GM19193 (cell line): Measurements from ENCODE around the gene PTPRF.

ENCODE experiments used
- POLR2A ChIP-seq: IDR thresholded peaks from 4 replicates; pipeline ENCODE4 v1.6.1; 2011; ENCODE audit not compliant: insufficient read depth, insufficient read length; ENCODE audit errors: extremely low read depth

PTPRF gene

DNA sequence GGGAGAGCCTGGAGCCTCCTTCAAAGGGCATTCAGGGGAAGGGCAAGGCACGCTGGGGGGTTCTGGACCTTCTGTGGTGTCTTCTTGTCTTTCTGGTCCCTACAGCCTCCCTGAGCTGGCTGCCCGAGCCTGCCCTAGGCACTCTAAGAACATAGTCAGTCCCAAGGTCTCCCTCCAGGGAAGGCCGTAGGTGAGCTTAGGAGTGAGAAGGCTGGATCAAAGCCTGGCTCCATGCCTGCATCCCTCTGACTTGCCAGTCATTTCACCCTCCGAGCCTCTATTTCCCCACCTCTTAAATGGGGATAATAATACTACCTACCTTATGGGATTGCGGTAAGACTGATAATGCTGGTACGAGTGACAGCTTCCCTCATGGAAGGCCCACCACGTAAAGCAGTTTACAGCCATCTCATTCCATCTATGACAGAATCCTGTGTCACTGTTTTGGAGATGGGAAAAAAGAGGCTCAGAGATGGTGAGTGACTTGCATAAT lies 20.8 kb downstream of the PTPRF start:
- TF ChIP-seq POLR2A, result no peak

DNA sequence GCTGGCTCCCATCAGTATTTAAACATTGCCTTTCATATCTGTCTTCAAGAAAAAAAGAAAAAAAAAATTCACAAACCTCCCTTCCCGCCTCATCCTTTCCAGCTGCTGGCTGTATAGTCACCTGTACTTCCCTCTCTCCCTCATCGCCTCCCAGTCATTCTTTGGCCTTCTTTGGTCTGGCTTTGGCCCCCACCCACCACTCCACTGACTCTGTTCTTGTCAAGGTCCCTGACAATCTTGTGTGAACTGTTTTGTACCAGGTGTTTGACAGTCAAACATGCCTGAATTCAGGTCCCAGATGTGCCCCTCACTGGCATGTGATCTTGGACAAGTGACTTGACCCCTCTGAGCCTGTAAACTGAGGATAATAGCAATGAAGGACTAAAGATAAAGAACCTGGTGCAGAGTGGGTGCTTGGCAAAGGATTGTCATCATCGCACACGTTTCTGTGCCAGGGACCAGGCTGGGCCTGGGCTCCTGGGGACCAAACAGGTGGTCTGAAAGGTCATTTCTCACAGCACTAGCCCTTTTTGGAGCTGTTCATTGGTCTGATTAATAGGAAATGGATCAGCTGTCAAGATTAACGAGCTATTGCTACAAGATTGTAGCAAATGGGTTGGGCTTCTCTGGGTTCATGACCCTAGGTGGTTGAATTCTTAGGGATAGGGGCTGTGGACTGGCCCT lies 21.5 kb downstream of the PTPRF start:
- TF ChIP-seq POLR2A, result no peak

DNA sequence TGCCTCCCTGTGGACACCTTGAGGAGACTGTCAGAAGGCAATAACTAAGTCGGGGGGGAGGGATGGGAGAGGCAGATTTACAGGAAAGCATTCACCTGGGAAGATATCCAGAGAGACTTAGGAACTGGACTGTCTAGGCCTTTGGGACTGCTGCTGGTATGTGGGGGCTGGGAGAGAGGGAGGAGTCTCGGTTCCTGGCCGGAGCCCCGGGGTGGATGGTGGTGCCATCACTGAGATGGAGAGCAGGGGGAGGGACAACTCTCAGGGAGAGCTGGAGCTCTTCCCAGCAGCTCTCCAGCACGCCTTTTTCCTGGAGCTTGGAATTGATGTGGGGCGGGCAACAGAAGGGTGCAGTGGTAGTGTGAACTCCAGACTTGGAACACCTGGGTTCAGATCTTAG lies 22.1 kb downstream of the PTPRF start:
- no peak for TF ChIP-seq POLR2A

DNA sequence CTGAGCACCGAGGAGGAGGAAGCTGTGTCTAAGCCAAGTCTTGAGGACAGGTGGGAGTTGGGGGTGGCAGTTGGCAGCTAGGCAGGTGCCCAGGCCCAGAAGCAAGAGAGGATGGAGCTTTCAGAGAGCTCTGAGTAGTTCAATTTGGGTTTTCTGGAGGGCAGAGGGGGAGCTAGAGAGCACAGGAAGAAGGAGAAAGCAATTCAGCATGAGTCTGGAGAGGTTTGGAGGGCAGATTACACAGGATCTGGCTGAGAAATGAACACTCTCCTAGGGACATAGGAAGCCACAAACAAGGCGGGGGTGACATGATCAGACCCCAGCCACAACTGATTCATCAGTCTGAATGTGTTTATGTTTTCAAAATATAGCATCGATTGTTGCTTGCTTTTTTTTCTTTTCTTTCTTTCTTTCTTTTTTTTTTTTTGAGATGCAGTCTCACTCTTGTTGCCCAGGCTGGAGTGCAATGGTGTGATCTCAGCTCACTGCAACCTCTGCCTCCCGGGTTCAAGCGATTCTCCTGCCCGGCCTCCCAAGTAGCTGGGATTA lies 23.8 kb downstream of the PTPRF start:
- TF ChIP-seq POLR2A, result no peak

DNA sequence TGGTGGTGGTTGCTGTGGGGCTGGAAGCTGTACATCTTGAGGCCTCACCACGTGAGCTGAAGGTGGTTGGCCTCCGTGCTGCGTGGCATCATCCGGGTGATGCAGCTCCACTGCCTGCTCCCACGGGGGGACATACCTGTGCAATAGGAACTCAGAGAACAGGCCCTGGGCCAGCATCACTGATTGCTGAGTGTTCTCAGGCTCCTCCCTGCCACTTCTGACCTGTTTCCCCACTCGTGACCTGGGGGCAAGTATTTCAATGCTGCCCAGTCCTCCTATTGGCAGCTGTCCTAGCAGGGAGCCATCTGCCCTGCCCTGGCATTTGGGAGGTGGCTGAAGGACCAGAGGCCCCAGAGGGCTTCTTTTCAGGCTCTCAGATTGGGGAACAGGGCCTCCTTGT lies 26.1 kb downstream of the PTPRF start:
- TF ChIP-seq POLR2A, result no peak

DNA sequence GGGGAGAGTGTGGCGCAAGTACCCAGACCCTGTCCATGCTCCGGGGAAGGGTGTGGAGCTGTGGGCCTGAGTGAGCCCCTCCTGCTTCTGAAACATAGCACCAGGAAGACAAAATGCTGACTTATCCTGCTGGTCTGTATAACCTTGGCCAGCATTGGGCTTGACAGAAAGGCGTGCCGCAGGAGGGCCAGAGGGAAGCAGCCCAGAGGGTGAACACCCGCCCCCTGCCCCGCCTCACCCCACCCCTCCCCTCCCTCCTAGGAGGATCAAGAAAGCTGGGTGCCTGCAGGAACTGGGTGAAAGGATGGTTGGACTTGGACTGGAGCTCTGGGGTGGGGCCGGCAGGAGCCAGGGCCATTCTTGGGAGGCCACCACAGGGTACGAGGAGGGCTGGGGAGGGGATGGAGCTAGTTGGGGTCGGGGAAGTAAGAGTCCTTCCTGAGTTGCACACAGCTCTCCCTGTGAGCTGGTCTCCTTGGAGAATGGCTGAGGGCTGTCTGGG lies 27.1 kb downstream of the PTPRF start:
- no peak for TF ChIP-seq POLR2A

DNA sequence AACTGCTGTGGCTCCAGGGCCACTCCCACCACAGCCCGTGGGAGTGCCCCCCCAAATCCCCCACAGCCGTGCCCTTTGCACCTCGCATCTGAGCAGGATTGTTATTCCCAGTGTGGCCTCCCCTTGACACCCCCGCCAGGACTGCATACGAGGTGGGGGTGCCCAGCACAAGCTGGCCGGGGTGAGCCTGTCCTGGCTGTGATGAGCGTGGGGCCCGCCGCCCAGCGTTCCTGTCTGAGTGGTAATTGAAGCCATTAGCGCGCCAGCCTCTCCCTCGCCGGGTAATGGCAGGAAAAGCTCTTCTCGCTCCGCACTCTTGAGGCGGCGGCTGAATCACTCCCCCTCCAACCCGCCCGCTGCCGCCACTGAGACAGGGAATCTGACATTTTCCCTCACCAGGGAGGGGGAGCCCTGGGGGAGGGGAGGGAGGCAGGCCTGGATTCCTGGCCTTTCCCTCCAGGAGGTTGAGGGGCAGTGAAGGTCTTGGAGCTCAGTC lies 27.7 kb downstream of the PTPRF start:
- no peak for TF ChIP-seq POLR2A

DNA sequence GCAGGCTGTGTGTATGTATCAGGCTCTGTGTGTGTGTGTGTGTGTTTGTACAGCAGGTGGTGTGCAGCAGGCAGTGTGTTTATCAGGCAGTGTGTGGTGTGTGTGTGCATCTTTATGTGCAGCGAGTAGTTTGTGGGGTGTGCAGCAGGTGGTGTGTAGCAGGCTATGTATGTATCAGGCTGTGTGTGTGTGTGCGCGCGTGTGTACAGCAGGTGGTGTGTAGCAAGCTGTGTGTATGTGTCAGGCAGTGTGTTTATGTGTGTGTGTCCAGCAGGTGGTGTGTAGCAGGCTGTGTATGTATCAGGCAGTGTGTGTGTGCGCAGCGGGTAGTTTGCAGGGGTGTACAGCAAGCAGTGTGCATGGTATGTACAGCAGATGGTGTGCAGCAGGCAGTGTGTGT lies 29.0 kb downstream of the PTPRF start:
- no peak for TF ChIP-seq POLR2A

DNA sequence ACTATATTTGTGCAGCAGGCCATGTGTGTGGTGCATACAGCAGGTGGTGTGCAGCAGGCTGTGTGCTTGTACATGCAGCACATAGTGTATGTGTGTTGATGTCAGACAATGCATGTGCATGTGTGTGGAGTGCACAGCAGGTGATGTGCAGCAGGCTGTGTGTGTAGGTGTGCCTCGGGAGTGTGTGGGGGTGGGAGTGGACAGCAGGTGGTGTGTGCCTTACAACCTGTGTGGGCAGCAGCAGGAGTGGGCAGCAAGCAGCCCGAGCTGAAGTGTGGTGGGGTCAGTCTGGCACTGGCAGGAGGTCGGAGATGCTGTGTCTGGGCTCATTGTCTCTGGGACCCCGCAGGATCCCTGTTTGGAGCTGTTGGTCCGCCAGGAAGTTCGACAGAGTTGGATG lies 29.6 kb downstream of the PTPRF start:
- no peak for TF ChIP-seq POLR2A

DNA sequence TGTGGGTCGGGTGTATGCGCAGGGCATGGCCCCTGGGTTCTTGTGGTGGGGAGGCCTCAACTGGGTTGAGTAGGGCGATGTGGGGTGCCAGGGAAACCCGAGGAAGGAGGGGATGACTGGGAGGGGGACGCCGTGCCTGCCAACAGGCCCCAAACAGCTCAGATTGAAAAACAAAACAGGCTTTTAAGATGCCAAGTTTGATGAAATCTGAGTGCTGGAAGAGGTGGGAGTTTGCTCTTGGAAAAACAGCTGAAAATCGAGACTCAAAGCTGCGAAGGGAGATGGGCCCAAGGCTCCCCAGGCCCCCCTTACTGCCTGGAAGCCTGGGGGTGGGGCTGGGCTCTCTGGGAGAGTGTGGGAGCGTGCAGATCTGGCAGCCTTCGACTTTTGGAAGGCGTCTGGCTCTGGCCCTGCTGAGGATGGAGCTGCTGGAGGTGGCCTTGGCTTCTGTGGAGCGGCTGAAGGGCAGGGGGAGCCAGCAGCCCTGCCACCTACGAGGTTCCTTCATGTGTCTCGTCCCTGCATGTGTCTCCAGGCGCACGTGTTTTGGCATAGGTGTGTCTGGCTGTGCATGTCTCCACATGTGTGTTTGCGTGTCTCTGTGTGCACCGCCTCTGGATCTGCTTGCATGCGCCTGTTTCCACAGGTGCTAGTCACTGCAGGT lies 33.3 kb downstream of the PTPRF start:
- no peak for TF ChIP-seq POLR2A

DNA sequence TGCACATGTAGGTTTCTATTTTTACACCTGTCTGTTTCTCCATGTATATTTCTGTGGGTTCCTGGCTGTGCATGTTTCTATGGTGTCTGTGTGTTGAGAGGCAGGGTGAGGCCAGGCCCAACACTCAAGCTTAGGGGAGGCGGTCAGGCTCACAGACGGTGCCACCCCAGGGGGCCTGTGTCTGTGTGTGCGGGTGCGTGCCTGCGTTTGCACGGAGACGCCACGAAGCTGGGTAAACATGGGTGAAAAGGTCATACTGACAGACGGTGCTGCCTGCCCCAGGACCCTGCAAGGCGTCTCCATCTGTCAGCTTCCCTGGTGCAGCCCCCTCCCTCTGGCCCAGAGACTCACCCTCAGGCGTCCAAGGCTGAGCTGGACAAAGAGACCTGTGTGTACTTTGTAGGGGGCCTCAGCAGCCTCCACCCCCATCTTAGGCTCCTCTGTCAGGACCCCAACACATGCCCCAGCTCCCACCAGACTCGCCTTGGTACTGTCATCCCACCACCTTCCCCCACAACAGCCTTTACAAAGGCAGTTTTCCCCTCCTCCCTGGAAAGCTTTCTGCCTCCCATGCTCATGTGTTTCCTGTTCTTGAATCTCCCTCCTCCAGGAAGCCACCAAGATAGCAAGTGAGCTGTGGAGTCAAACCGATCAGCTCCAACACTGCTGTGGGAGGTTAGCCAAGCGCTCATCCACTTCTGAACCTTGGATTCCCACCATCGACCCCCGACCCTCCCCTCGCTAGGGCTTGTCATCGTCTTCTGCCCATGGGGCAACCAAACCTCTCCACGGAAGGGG lies 34.1 kb downstream of the PTPRF start:
- no peak for TF ChIP-seq POLR2A

DNA sequence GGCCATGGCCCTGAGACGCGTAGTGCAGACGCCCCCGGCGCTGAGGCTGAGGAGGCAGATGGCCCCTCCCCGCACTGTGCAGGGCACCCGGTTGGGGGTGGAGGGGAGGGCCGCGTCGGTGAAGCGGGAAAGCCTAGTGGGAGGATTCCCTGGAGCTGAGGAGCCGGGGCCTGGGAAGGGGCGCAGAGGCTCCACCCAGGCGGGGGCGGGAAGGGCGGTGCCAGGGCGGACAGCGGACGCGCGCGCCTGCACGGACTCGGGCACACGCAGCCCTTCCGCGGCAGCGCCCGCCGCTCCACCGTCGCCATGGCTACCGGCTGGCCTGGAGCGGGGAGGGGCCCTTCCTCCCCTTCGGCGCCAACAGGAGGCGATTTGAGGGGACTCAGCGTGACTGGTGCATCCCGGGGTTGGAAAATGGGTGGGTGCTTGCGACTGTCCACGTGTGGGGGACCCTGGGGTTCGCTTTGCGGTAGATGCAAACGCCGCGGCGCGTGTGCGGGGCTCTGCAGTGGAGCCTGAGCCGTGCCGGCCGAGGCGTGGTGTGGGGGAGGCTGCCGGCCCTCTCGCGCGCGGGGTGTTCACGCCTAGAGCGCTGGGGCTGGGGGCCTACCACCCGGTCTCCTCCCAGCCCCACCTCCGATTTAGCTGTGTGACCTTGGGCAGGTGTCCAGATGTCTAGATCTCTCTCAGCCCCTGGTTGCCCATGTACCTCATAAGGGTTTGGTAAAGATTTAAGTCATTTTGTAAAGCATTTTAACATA lies 35.1 kb downstream of the PTPRF start:
- no peak for TF ChIP-seq POLR2A

DNA sequence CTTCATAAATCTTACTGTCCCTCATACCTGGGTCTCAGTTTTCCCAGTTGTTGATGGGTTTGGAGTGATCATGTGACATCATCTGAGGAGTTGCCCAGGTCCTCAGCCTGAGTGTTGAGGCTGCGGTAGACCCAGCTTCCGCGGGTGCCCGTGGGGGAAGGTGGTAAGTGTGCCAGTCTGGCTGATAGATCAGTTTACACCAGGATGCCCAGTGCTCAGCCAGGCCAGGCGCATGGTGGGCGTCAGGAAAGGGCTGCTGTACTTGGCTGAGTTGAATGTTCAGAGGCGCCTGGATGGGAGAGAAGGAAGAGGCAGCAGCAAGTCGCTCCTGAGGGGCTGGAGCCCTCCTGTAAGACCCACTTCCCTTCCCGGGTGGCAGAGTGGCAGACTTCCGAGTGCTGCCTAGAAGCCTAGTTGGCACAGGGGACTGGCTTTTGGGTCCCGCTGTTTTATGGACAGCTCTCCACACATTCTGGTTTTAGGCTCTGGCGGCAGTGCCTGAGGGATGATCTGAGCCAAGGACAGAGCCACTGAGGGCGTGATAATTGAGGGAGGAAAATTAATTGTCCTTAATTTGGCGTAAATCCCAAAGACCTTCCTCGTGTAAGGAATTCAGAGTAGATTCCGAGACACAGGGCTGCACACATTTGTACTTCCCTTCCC lies 35.8 kb downstream of the PTPRF start:
- TF ChIP-seq POLR2A, result no peak

DNA sequence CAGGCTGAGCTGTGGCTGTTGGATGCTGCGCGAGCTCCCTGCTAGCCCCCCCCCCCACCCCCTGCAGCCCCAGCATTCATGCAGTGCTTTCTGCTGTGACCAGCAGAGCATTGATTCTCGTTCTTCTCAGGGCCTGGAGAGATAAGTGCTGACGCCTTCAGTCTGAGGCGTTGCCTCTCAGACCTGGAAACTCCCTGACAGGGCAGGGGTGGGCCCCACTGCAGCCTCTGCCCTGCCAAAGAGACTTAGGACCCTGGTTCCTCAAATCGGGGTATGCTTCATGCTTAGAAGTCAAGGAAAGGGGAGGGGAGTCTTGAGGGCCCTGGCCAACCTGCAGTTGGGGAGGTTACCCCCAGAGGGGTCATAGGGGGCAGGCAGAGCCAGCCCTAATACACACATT lies 38.5 kb downstream of the PTPRF start:
- no peak for TF ChIP-seq POLR2A
